Tibial artery (tissue), 4 donors: Measurements from ENCODE around the gene SMLR1.
A peak's percentile ranks its signal among the peaks of the same experiment; 100 is the strongest.

Experiments used
- DNase-seq, 2 donors: peaks; one replicate each; pipeline ENCODE4 v3.0.0-alpha.2; 2019
- H3K27ac ChIP-seq, 2 donors: fragments of 200-600 bp; sonication (generic) in 1 of 2; 1 replicate in 1 of 2; 2 replicates in 1 of 2; pipeline ENCODE4 v1.5.1; 2018 to 2019; ENCODE audit warnings: mild to moderate bottlenecking in 1 of 2
- H3K27me3 ChIP-seq, 2 donors: fragments of 200-600 bp; sonication (generic) in 1 of 2; one replicate each; pipeline versions ENCODE4 v1.5.1 to v1.6.0; 2016 to 2019
- H3K36me3 ChIP-seq, 3 donors: fragments of 200-600 bp; sonication (generic) in 2 of 3; one replicate each; pipeline ENCODE4 v1.5.1; 2016 to 2019; ENCODE audit warnings: mild to moderate bottlenecking in 2 of 3
- H3K4me1 ChIP-seq, 4 donors: fragments of 200-600 bp; sonication (generic) in 2 of 4; 1 replicate in 3 of 4; 2 replicates in 1 of 4; pipeline ENCODE4 v1.5.1; 2016 to 2019
- H3K4me3 ChIP-seq, 2 donors: fragments of 200-600 bp; sonication (generic) in 1 of 2; 1 replicate in 1 of 2; 2 replicates in 1 of 2; pipeline ENCODE4 v1.5.1; 2018 to 2019; ENCODE audit warnings: mild to moderate bottlenecking in 2 of 2
- H3K9me3 ChIP-seq, 3 donors: fragments of 200-600 bp; sonication (generic) in 1 of 3; one replicate each; pipeline ENCODE4 v1.5.1; 2016 to 2019
- CTCF ChIP-seq, 2 experiments: fragments of 200-600 bp in 1 of 2; fragments of 450-650 bp in 1 of 2; IDR thresholded peaks; one replicate each; pipeline ENCODE4 v1.5.1; 2017 to 2019; ENCODE audit warnings: antibody characterized with exemption in 2 of 2, mild to moderate bottlenecking in 1 of 2, moderate library complexity in 1 of 2
- intact Hi-C: fragments of 100-400 bp; cut with DNase I; formaldehyde crosslinking; loops from one replicate; pipeline ENCODE4 v1.15.0; 2023; ENCODE audit warnings: low total_unique reads

Gene SMLR1

GRCh38 chr6:130879826-130880225, 52.6 kb downstream of the SMLR1 start:
- intact Hi-C loops, result no loop called here
- DNase-seq, result no peak
- Histone ChIP-seq H3K36me3 (peaks cover 0 to 34% (median 13%) of the 10 kb centered on the region in 3 donors), H3K27me3 (no peaks in the 10 kb centered on the region), H3K4me1 (no peaks in the 10 kb centered on the region), H3K27ac (no peak overlapping the region), H3K4me3 (no peak overlapping the region), H3K9me3 (no peaks in the 10 kb centered on the region)
- TF ChIP-seq CTCF (IDR thresholded peaks at IDR 0.05), result no peak

- TF ChIP-seq CTCF (IDR thresholded peaks at IDR 0.05), result no peak
- Histone ChIP-seq H3K9me3 (no peaks in the 10 kb centered on the region), H3K27ac (no peak overlapping the region), H3K4me1 (no peaks in the 10 kb centered on the region), H3K27me3 (no peaks in the 10 kb centered on the region), H3K36me3 (peaks cover 0 to 28% (median 13%) of the 10 kb centered on the region in 3 donors), H3K4me3 (no peak overlapping the region)
- no peak for DNase-seq
- intact Hi-C loops, result no loop called here
Measured at GRCh38 chr6:130882370-130882769, 55.2 kb downstream of the SMLR1 start.

- DNase-seq, result peak in 1 of 2 donors; percentile 68
- Histone ChIP-seq H3K36me3 (peaks cover 8 to 23% (median 13%) of the 10 kb centered on the region in 3 donors), H3K4me1 (peaks cover 0 to 5% (median 0%) of the 10 kb centered on the region in 4 donors), H3K27ac (no peak overlapping the region), H3K27me3 (no peaks in the 10 kb centered on the region), H3K4me3 (no peak overlapping the region), H3K9me3 (no peaks in the 10 kb centered on the region)
- intact Hi-C loops, result loop anchor here (2.0 kb wide), 1 partner anchor 231 kb away; no protein-coding TSS in a partner anchor
- TF ChIP-seq CTCF (IDR thresholded peaks at IDR 0.05), result peak; percentile 86 to 94
Measured at GRCh38 chr6:130885392-130886192, 58.4 kb downstream of the SMLR1 start.
